ENCODE results near the gene LMO4.

- TF ChIP-seq POLR2A (IDR thresholded peaks at IDR 0.05; ENCODE audit: low read depth, low read length): no peak
- no peak for TF ChIP-seq MAX (IDR thresholded peaks at IDR 0.05; ENCODE audit: low read depth, low read length)
Observed at GRCh38 chr1:87291107-87291506, 37.6 kb upstream of the LMO4 start.
